ENCODE measurements around the gene UBE2D1. TPM values are rescaled to one million over a fixed set of nuclear protein-coding genes. Genes with fewer than 3 reads are reported as not detected.
"Not testable (repeated sequence)": the region's sequence is repeated elsewhere in the genome, so short reads cannot be mapped to it uniquely, and the experiment has no call there.

Gene UBE2D1
- total RNA-seq, 1 donor = 20.3 TPM

- H3K9me3 ChIP-seq (ENCODE audit: low read depth, low read length) = no peaks in the 10 kb centered on the region
- TF ChIP-seq CTCF (IDR thresholded peaks at IDR 0.05; ENCODE audit: extremely low read depth, low read depth, low read length) = peak; percentile 15
- no peaks in the 10 kb centered on the region for H3K27me3 ChIP-seq (ENCODE audit: insufficient read depth, low read length)
- no peak overlapping the region for H2AFZ ChIP-seq (ENCODE audit: low read length)
- no peaks in the 10 kb centered on the region for H3K36me3 ChIP-seq (ENCODE audit: insufficient read depth, low read length)
- H3K79me2 ChIP-seq (ENCODE audit: insufficient read depth, low read length) = no peaks in the 10 kb centered on the region
- H3K4me3 ChIP-seq (ENCODE audit: insufficient read depth, low read length) = no peak overlapping the region
- peak; percentile 74 for DNase-seq (ENCODE audit: insufficient read length, low spot score, missing footprints)
- peaks cover 27% of the 10 kb centered on the region for H3K4me1 ChIP-seq (ENCODE audit: insufficient read depth, low read length)
- no peaks in the 10 kb centered on the region for H4K20me1 ChIP-seq (ENCODE audit: insufficient read depth, low read length)
- H3K27ac ChIP-seq (ENCODE audit: low read depth, low read length) = peak overlapping the region; percentile 14
- peak overlapping the region; percentile 33 for H3K4me2 ChIP-seq (ENCODE audit: insufficient read depth, low read length)
Observed at GRCh38 chr10:58412502-58412961, 77.7 kb downstream of the UBE2D1 start.

- peak; percentile 76 for DNase-seq (ENCODE audit: insufficient read length, low spot score, missing footprints)
- Histone ChIP-seq H4K20me1 (ENCODE audit: insufficient read depth, low read length) (no peaks in the 10 kb centered on the region), H3K4me1 (ENCODE audit: insufficient read depth, low read length) (peaks cover 27% of the 10 kb centered on the region), H2AFZ (ENCODE audit: low read length) (peak overlapping the region; percentile 88), H3K9me3 (ENCODE audit: low read depth, low read length) (no peaks in the 10 kb centered on the region), H3K36me3 (ENCODE audit: insufficient read depth, low read length) (no peaks in the 10 kb centered on the region), H3K79me2 (ENCODE audit: insufficient read depth, low read length) (no peaks in the 10 kb centered on the region), H3K4me3 (ENCODE audit: insufficient read depth, low read length) (peak overlapping the region; percentile 41), H3K4me2 (ENCODE audit: insufficient read depth, low read length) (peak overlapping the region; percentile 75), H3K27ac (ENCODE audit: low read depth, low read length) (peak overlapping the region; percentile 65), H3K27me3 (ENCODE audit: insufficient read depth, low read length) (no peaks in the 10 kb centered on the region)
- peak; percentile 61 for TF ChIP-seq CTCF (IDR thresholded peaks at IDR 0.05; ENCODE audit: extremely low read depth, low read depth, low read length)
Observed at GRCh38 chr10:58414270-58415041, 79.7 kb downstream of the UBE2D1 start.

- Histone ChIP-seq H3K4me1 (ENCODE audit: insufficient read depth, low read length) (peaks cover 27% of the 10 kb centered on the region), H3K4me3 (ENCODE audit: insufficient read depth, low read length) (no peak overlapping the region), H3K9me3 (ENCODE audit: low read depth, low read length) (no peaks in the 10 kb centered on the region), H4K20me1 (ENCODE audit: insufficient read depth, low read length) (no peaks in the 10 kb centered on the region), H3K27me3 (ENCODE audit: insufficient read depth, low read length) (no peaks in the 10 kb centered on the region), H3K4me2 (ENCODE audit: insufficient read depth, low read length) (no peak overlapping the region), H3K36me3 (ENCODE audit: insufficient read depth, low read length) (no peaks in the 10 kb centered on the region), H3K79me2 (ENCODE audit: insufficient read depth, low read length) (no peaks in the 10 kb centered on the region), H2AFZ (ENCODE audit: low read length) (no peak overlapping the region), H3K27ac (ENCODE audit: low read depth, low read length) (no peak overlapping the region)
- no peak for TF ChIP-seq CTCF (IDR thresholded peaks at IDR 0.05; ENCODE audit: extremely low read depth, low read depth, low read length)
- DNase-seq (ENCODE audit: insufficient read length, low spot score, missing footprints) = no peak
Observed at GRCh38 chr10:58415757-58416156, 81.0 kb downstream of the UBE2D1 start.

- H3K27ac ChIP-seq (ENCODE audit: low read depth, low read length); H4K20me1 ChIP-seq (ENCODE audit: insufficient read depth, low read length); H3K9me3 ChIP-seq (ENCODE audit: low read depth, low read length); H3K4me2 ChIP-seq (ENCODE audit: insufficient read depth, low read length); H3K27me3 ChIP-seq (ENCODE audit: insufficient read depth, low read length); H3K79me2 ChIP-seq (ENCODE audit: insufficient read depth, low read length); H3K4me3 ChIP-seq (ENCODE audit: insufficient read depth, low read length); H3K36me3 ChIP-seq (ENCODE audit: insufficient read depth, low read length); DNase-seq (ENCODE audit: insufficient read length, low spot score, missing footprints); H2AFZ ChIP-seq (ENCODE audit: low read length): not testable (repeated sequence)
- H3K4me1 ChIP-seq (ENCODE audit: insufficient read depth, low read length) = peaks cover 19% of the 10 kb centered on the region
Observed at GRCh38 chr10:58417902-58418301, 83.1 kb downstream of the UBE2D1 start.

Other genes starting within 250 kb of the UBE2D1 start
- gene IPMK, start 67.1 kb upstream of the UBE2D1 start, total RNA-seq = 10.9 TPM in 2 replicates
- 31.5 and 34.2 TPM in 2 replicates for gene CISD1, start 65.8 kb upstream of the UBE2D1 start, total RNA-seq
- 18.8 and 19.7 TPM in 2 replicates for gene TFAM, start 50.4 kb downstream of the UBE2D1 start, total RNA-seq
- gene BICC1, start 177.9 kb downstream of the UBE2D1 start, total RNA-seq = 210 and 254 TPM in 2 replicates

All from osteoblast (primary cell).